Colonic mucosa (tissue), 4 donors: ENCODE measurements around the gene TRAF3IP3. TPM values are rescaled to one million over a fixed set of nuclear protein-coding genes. Genes with fewer than 3 reads are reported as not detected.

ENCODE experiments used
- DNase-seq: peaks from one replicate; pipeline ENCODE4 v3.0.0-alpha.2; 2020
- H3K27ac ChIP-seq: fragments of 200-600 bp; one replicate; pipeline ENCODE4 v1.8.0; 2021
- H3K27me3 ChIP-seq: fragments of 200-600 bp; one replicate; pipeline ENCODE4 v1.8.0; 2021
- H3K36me3 ChIP-seq: fragments of 200-600 bp; one replicate; pipeline ENCODE4 v1.8.0; 2021
- H3K4me1 ChIP-seq: fragments of 200-600 bp; one replicate; pipeline ENCODE4 v1.8.0; 2021; ENCODE audit warnings: mild to moderate bottlenecking
- H3K4me3 ChIP-seq: fragments of 200-600 bp; one replicate; pipeline ENCODE4 v1.8.0; 2021
- H3K9ac ChIP-seq, 2 donors: one replicate each; pipeline ENCODE4 v1.7.0; 2013; ENCODE audit warnings: control low read depth in 2 of 2, low read depth in 2 of 2, low read length in 2 of 2
- H3K9me3 ChIP-seq: fragments of 200-600 bp; one replicate; pipeline ENCODE4 v1.8.0; 2021
- intact Hi-C: fragments of 100-400 bp; cut with DNase I; formaldehyde crosslinking; loops from one replicate; pipeline ENCODE4 v1.14.1; 2022
- total RNA-seq, 2 donors: library from RNA; stranded (reverse); fragmentation: NEBNext Ultra II Directional in 1 of 2; extraction: Animal tissue kit (Norgen Biotek cat#: 25700) in 1 of 2; gene quantifications; one replicate each; pipeline ENCODE4 v1.2.1, GENCODE V29; 2021
- TF ChIP-seq, protein P1 (sequence below): fragments of 200-600 bp; IDR thresholded peaks from one replicate; pipeline ENCODE4 v1.8.0; 2022; ENCODE audit warnings: antibody characterized with exemption, mild to moderate bottlenecking
- donor health status: healthy.
- donor health status: DM: no; HTN: no; CAD: no.
- donor health status: DM: no; HTN: no; CAD: no.

TRAF3IP3 gene
- total RNA-seq, 2 donors from 2014 or later, result 2.0 to 3.2 TPM

DNA sequence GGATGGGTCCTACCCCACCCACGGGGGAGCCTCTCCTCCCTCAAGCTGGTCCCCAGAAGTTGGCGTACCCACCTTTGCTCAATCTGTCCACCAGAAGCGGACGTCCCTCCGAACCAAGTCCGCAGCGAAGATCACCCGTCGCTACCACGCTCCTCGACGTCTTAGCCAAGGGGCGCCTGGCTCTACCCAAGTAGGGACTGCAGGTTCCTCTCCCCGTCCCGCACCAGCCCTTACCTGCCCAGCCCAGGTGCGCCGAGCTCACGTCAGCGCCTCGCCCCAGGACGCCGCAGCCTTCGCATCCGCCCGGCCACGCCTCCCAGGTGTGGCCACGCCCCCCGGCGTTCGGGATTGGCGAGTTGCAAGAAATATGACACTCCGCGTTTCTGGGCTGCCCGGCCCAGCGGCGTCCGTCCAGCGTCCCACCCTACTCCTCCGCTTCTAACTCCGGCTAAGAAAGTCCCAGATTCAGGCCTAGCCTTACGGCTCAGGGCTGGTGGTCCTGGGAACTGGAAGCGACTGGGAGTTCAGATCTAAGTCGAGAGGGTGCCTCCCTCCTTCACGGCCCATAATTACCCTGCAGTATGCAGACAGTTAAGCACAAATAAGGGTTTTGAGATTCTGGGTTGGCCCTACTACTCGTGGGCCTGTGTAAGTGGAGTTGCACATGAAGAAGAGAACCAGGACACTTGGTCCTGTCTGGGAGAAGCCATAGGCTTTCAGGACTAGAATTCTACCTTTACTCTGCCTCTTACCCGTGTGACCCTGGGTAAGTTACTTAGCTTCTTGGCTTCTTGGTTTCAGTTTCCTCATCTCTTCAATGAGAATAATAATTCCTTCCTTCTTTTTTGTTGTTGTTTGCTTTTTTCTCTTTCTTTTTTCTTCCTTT is 50.3 kb downstream of the TRAF3IP3 start, which contains the start of gene IRF6:
Gene IRF6, minus strand, starts transcription at position 268 of the 886 bp plus-strand sequence. CDS start 4,729 bp downstream, outside the sequence.
- Histone ChIP-seq H3K36me3 (no peaks in the 10 kb centered on the region), H3K27me3 (no peaks in the 10 kb centered on the region), H3K9ac (peak within 1 kb of the TSS; percentile 87 to 98), H3K27ac (peak within 1 kb of the TSS; percentile 60), H3K9me3 (no peaks in the 10 kb centered on the region), H3K4me3 (peak within 1 kb of the TSS; percentile 59), H3K4me1 (no peaks in the 10 kb centered on the region)
- intact Hi-C loops, result no loop called here
- TF ChIP-seq, protein P1, sequence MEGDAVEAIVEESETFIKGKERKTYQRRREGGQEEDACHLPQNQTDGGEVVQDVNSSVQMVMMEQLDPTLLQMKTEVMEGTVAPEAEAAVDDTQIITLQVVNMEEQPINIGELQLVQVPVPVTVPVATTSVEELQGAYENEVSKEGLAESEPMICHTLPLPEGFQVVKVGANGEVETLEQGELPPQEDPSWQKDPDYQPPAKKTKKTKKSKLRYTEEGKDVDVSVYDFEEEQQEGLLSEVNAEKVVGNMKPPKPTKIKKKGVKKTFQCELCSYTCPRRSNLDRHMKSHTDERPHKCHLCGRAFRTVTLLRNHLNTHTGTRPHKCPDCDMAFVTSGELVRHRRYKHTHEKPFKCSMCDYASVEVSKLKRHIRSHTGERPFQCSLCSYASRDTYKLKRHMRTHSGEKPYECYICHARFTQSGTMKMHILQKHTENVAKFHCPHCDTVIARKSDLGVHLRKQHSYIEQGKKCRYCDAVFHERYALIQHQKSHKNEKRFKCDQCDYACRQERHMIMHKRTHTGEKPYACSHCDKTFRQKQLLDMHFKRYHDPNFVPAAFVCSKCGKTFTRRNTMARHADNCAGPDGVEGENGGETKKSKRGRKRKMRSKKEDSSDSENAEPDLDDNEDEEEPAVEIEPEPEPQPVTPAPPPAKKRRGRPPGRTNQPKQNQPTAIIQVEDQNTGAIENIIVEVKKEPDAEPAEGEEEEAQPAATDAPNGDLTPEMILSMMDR, result no peak
- DNase-seq, result peak; percentile 98

DNA sequence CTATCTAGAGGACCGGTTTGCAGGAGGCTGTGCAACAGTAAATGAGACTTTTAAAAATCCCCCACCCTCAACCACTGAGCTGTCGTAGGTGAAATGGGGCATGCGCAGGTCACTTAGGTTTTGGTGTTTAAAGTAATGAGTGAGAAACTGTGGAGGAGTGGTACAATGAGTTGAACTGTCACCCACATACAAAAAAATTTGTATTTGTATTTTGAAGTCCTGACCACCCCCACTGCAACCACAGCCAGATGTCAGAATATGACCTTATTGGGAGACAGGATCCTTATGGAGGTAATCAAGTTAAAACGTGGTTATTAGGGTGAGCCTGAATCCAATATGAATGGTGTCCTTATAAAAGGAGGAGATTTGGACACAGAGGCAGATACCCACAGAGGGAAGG is 51.7 kb downstream of the TRAF3IP3 start:
- Histone ChIP-seq H3K9ac (no peak overlapping the region), H3K4me3 (no peak overlapping the region), H3K36me3 (no peaks in the 10 kb centered on the region), H3K4me1 (no peaks in the 10 kb centered on the region), H3K27me3 (no peaks in the 10 kb centered on the region), H3K9me3 (no peaks in the 10 kb centered on the region), H3K27ac (no peak overlapping the region)
- TF ChIP-seq, protein P1, result no peak
- no peak for DNase-seq
- intact Hi-C loops, result no loop called here

DNA sequence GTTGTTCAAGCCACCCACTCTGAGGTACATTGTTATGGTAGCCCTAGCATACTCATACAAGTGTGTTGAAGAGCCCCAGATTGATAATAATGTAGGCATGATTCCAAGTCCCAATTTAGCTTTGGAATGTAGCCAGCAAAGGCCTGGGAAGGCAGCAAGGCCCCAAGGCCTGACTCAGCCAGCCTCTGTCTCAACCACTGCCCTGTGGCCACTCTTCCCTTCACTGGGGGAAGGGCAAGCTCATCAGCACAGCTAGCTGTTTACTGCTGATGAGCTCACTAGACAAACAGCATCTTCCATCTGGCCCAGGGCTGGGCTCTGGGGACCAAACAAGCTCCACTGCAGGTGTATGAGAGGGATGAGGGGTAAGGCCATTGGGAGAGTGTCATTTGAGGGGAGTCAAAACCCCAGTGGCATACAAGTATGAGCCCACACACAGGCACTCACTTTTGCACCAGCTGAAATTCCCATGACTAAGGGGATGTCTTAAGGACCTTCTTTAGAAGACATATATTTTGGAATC is 52.3 kb downstream of the TRAF3IP3 start:
- intact Hi-C loops, result no loop called here
- H3K4me1 ChIP-seq, result no peaks in the 10 kb centered on the region
- no peaks in the 10 kb centered on the region for H3K9me3 ChIP-seq
- no peak overlapping the region for H3K9ac ChIP-seq
- no peaks in the 10 kb centered on the region for H3K27me3 ChIP-seq
- no peak overlapping the region for H3K27ac ChIP-seq
- DNase-seq, result peak; percentile 71
- TF ChIP-seq, protein P1, result no peak
- H3K36me3 ChIP-seq, result no peaks in the 10 kb centered on the region
- H3K4me3 ChIP-seq, result no peak overlapping the region

DNA sequence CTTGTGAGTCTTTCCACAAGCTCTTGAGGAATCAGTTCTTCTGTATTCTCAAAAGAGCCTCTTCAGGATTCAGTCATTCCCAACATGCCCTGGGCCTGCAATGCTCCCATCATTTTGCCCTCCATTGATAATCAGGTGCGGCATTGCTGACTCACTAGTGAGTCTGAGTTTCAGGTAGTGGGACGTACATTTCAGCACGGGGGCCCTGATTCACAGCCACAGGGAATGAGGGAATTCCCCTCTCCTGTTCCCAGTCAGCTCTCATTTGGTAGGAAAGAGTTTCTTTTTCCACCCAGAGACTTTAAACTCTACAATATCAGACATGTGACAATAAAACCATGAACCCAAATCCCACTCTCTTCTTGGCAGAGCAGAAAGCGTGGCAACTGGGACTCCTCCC is 53.8 kb downstream of the TRAF3IP3 start:
- Histone ChIP-seq H3K27ac (no peak overlapping the region), H3K9me3 (no peaks in the 10 kb centered on the region), H3K36me3 (no peaks in the 10 kb centered on the region), H3K9ac (no peak overlapping the region), H3K27me3 (no peaks in the 10 kb centered on the region), H3K4me3 (no peak overlapping the region), H3K4me1 (no peaks in the 10 kb centered on the region)
- TF ChIP-seq, protein P1, result no peak
- intact Hi-C loops, result no loop called here
- no peak for DNase-seq

DNA sequence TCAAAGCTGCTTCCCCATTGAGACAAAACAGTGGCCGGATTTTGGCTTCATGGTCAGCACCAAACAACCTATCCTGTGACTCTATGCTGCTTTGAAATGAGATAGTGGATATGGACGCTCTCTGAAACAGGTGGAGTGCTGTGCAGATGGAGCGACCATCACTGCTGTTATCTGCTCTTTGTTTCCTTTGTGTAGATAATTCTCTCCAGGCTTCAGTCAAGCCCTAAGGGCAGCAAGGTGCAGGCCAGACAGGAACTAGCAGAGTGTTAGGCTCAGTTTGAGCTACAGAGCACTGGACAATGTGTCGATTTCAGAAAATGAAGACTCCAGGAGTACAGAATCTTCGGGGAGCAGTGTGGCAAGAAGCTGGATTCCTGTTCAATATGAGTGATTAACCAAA is 54.9 kb downstream of the TRAF3IP3 start:
- intact Hi-C loops, result no loop called here
- TF ChIP-seq, protein P1, result no peak
- Histone ChIP-seq H3K9ac (no peak overlapping the region), H3K27me3 (no peaks in the 10 kb centered on the region), H3K4me3 (no peak overlapping the region), H3K36me3 (no peaks in the 10 kb centered on the region), H3K4me1 (no peaks in the 10 kb centered on the region), H3K27ac (no peak overlapping the region), H3K9me3 (no peaks in the 10 kb centered on the region)
- no peak for DNase-seq
